ENCODE measurements around the gene NCBP3.
A peak's percentile ranks its signal among the peaks of the same experiment; 100 is the strongest.
"Not testable (repeated sequence)": the region's sequence is repeated elsewhere in the genome, so short reads cannot be mapped to it uniquely, and the experiment has no call there.

The NCBP3 gene

GRCh38 chr17:3809135-3809534 lies 36.9 kb downstream of the NCBP3 start:
- DNase-seq: no peak

- no peak for DNase-seq
Observed at GRCh38 chr17:3808701-3809100, 37.3 kb downstream of the NCBP3 start.

- no peak for DNase-seq
Observed at GRCh38 chr17:3805581-3805980, 40.5 kb downstream of the NCBP3 start.

GRCh38 chr17:3804503-3804931 lies 41.5 kb downstream of the NCBP3 start:
- DNase-seq: no peak

GRCh38 chr17:3803308-3803640 lies 42.8 kb downstream of the NCBP3 start:
- DNase-seq: no peak

GRCh38 chr17:3802461-3803307 lies 43.4 kb downstream of the NCBP3 start:
- DNase-seq: peak; percentile 62

GRCh38 chr17:3801792-3802191 lies 44.3 kb downstream of the NCBP3 start:
- no peak for DNase-seq

GRCh38 chr17:3801347-3801746 lies 44.7 kb downstream of the NCBP3 start:
- DNase-seq: no peak

- no peak for DNase-seq
Observed at GRCh38 chr17:3800362-3801271, 45.4 kb downstream of the NCBP3 start, which contains the start of gene ITGAE. Gene ITGAE (minus strand): TSS chr17:3801188. CDS start chr17:3801144, 44 bp downstream.

GRCh38 chr17:3799181-3799945 lies 46.7 kb downstream of the NCBP3 start:
- no peak for DNase-seq

GRCh38 chr17:3798273-3799180 lies 47.5 kb downstream of the NCBP3 start:
- no peak for DNase-seq

GRCh38 chr17:3796822-3797170 lies 49.2 kb downstream of the NCBP3 start:
- DNase-seq: no peak

GRCh38 chr17:3796110-3796821 lies 49.8 kb downstream of the NCBP3 start:
- DNase-seq: no peak

- no peak for DNase-seq
Observed at GRCh38 chr17:3795390-3796102, 50.5 kb downstream of the NCBP3 start.

GRCh38 chr17:3794557-3795389 lies 51.3 kb downstream of the NCBP3 start:
- DNase-seq: peak; percentile 64

GRCh38 chr17:3794152-3794551 lies 51.9 kb downstream of the NCBP3 start:
- DNase-seq: not testable (repeated sequence)

- not testable (repeated sequence) for DNase-seq
Observed at GRCh38 chr17:3793258-3793657, 52.8 kb downstream of the NCBP3 start.

- no peak for DNase-seq
Observed at GRCh38 chr17:3792481-3792880, 53.6 kb downstream of the NCBP3 start.

GRCh38 chr17:3788200-3788599 lies 57.8 kb downstream of the NCBP3 start:
- DNase-seq: no peak
